ENCODE data around the gene CFAP43. TPM values are rescaled to one million over a fixed set of nuclear protein-coding genes. Genes with fewer than 3 reads are reported as not detected.

The CFAP43 gene
- total and polyA plus RNA-seq, 7 donors, result 0.22 to 0.83 (median 0.55) TPM; not detected in 1

- no peaks in the 10 kb centered on the region for H3K36me3 ChIP-seq
- TF ChIP-seq, protein P1, sequence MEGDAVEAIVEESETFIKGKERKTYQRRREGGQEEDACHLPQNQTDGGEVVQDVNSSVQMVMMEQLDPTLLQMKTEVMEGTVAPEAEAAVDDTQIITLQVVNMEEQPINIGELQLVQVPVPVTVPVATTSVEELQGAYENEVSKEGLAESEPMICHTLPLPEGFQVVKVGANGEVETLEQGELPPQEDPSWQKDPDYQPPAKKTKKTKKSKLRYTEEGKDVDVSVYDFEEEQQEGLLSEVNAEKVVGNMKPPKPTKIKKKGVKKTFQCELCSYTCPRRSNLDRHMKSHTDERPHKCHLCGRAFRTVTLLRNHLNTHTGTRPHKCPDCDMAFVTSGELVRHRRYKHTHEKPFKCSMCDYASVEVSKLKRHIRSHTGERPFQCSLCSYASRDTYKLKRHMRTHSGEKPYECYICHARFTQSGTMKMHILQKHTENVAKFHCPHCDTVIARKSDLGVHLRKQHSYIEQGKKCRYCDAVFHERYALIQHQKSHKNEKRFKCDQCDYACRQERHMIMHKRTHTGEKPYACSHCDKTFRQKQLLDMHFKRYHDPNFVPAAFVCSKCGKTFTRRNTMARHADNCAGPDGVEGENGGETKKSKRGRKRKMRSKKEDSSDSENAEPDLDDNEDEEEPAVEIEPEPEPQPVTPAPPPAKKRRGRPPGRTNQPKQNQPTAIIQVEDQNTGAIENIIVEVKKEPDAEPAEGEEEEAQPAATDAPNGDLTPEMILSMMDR (IDR thresholded peaks at IDR 0.05), result no peak
- TF ChIP-seq EP300 (IDR thresholded peaks at IDR 0.05), result no peak
- no peak for TF ChIP-seq POLR2AphosphoS5 (IDR thresholded peaks at IDR 0.05)
- TF ChIP-seq POLR2A (IDR thresholded peaks at IDR 0.05), result no peak
- 55 to 73% methylated on average over 3 of the region's 3 CpGs for WGBS, 2 donors
- peak overlapping the region; percentile 96 to 98 (median 98) for H3K27ac ChIP-seq
- H3K9me3 ChIP-seq, result no peaks in the 10 kb centered on the region
- intact Hi-C loops (cut with DNase I), result loop anchor here (5.0 kb wide), 2 partner anchors 232 to 233 kb away; partner anchors contain the start of gene CFAP58
- no peak overlapping the region for H3K4me3 ChIP-seq
- DNase-seq, result no peak
- no peaks in the 10 kb centered on the region for H3K27me3 ChIP-seq
- peaks cover 0 to 13% (median 8%) of the 10 kb centered on the region in 4 donors for H3K4me1 ChIP-seq
Observed at GRCh38 chr10:104119996-104120395, 112.2 kb downstream of the CFAP43 start.

- intact Hi-C loops (cut with DNase I), result no loop called here
- Histone ChIP-seq H3K4me1 (peaks cover 0 to 12% (median 8%) of the 10 kb centered on the region in 4 donors), H3K27me3 (no peaks in the 10 kb centered on the region), H3K4me3 (no peak overlapping the region), H3K27ac (no peak overlapping the region), H3K36me3 (no peaks in the 10 kb centered on the region), H3K9me3 (no peaks in the 10 kb centered on the region)
- 57 to 82% methylated on average over 4 of the region's 4 CpGs for WGBS, 2 donors
- DNase-seq, result no peak
- TF ChIP-seq, protein P1 (IDR thresholded peaks at IDR 0.05), result no peak
- TF ChIP-seq EP300 (IDR thresholded peaks at IDR 0.05) (no peak), POLR2A (IDR thresholded peaks at IDR 0.05) (no peak), POLR2AphosphoS5 (IDR thresholded peaks at IDR 0.05) (no peak)
Observed at GRCh38 chr10:104117839-104118323, 114.3 kb downstream of the CFAP43 start.

DNA sequence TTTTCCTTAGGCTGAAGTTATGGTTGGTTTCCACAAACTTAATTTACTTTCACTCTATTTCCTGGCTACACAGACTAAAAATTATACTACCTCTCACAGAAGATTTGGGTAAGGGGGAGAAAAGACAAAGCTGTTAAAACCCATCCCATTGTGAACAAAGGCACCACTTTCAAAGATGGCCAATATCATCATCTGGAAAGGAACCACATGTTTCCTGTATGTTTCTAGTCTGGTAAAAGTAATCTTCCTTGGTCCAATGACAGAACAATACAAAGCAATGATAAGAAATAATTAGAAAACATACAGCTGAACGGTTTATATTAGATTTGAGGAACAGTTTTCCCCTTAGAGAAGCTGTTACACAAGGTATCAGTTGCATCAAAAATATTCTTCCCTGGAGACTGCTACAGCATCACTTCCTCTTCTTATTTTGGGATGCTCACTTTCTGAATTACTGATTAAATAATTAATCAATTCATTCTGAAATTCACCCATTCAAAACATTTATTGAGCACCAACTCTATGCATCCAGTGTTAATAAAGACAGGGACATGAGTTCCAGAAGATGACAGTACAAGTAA lies 118.7 kb downstream of the CFAP43 start:
- Histone ChIP-seq H3K27me3 (no peaks in the 10 kb centered on the region), H3K4me1 (no peaks in the 10 kb centered on the region), H3K36me3 (no peaks in the 10 kb centered on the region), H3K27ac (no peak overlapping the region), H3K4me3 (no peak overlapping the region), H3K9me3 (no peaks in the 10 kb centered on the region)
- TF ChIP-seq POLR2AphosphoS5 (IDR thresholded peaks at IDR 0.05), result no peak
- TF ChIP-seq POLR2A (IDR thresholded peaks at IDR 0.05), result no peak
- no peak for TF ChIP-seq EP300 (IDR thresholded peaks at IDR 0.05)
- TF ChIP-seq, protein P1 (IDR thresholded peaks at IDR 0.05), result no peak
- 34 to 68% methylated on average over 1 of the region's 1 CpG for WGBS, 2 donors
- intact Hi-C loops (cut with DNase I), result no loop called here
- DNase-seq, result no peak

GRCh38 chr10:104109908-104110662 lies 122.1 kb downstream of the CFAP43 start:
- Histone ChIP-seq H3K27me3 (no peaks in the 10 kb centered on the region), H3K4me1 (no peaks in the 10 kb centered on the region), H3K27ac (no peak overlapping the region), H3K9me3 (no peaks in the 10 kb centered on the region), H3K4me3 (no peak overlapping the region), H3K36me3 (no peaks in the 10 kb centered on the region)
- intact Hi-C loops (cut with DNase I), result no loop called here
- WGBS, 2 donors, result 68 to 82% methylated on average over 3 of the region's 3 CpGs
- TF ChIP-seq POLR2A (IDR thresholded peaks at IDR 0.05), result no peak
- no peak for TF ChIP-seq EP300 (IDR thresholded peaks at IDR 0.05)
- TF ChIP-seq, protein P1 (IDR thresholded peaks at IDR 0.05), result no peak
- no peak for TF ChIP-seq POLR2AphosphoS5 (IDR thresholded peaks at IDR 0.05)
- DNase-seq, result no peak

All from sigmoid colon (tissue), 7 donors.